H9 (cell line): ENCODE results near the gene ZNFX1. TPM values are rescaled to one million over a fixed set of nuclear protein-coding genes. Genes with fewer than 3 reads are reported as not detected.

Experiments
- DNase-seq: peaks from one replicate; pipeline ENCODE4 v3.0.0-alpha.2; 2017
- H2AFZ ChIP-seq: one replicate; pipeline ENCODE4 v1.6.1; 2013; ENCODE audit warnings: mild to moderate bottlenecking, low read length, control low read depth, moderate library complexity
- H2AK5ac ChIP-seq: 2 replicates; pipeline ENCODE4 v1.6.1; 2013; ENCODE audit warnings: low read length, control low read depth, mixed read lengths; ENCODE audit not compliant: insufficient read length
- H2BK120ac ChIP-seq: one replicate; pipeline ENCODE4 v1.6.1; 2013; ENCODE audit warnings: low read depth, mild to moderate bottlenecking, low read length, control low read depth, inconsistent platforms; ENCODE audit not compliant: poor library complexity, severe bottlenecking
- H2BK12ac ChIP-seq: 2 replicates; pipeline ENCODE4 v1.6.1; 2013; ENCODE audit warnings: low read length, control low read depth, mixed read lengths, low read depth; ENCODE audit not compliant: insufficient read length
- H2BK15ac ChIP-seq: 2 replicates; pipeline ENCODE4 v1.6.1; 2013; ENCODE audit warnings: low read depth, low read length, control low read depth
- H2BK20ac ChIP-seq: one replicate; pipeline ENCODE4 v1.6.1; 2013; ENCODE audit warnings: low read depth, mild to moderate bottlenecking, low read length, control low read depth, inconsistent platforms; ENCODE audit not compliant: poor library complexity, severe bottlenecking
- H2BK5ac ChIP-seq: 2 replicates; pipeline ENCODE4 v1.6.1; 2013; ENCODE audit warnings: low read length, control low read depth, mixed read lengths; ENCODE audit not compliant: insufficient read length
- H3K14ac ChIP-seq: 2 replicates; pipeline ENCODE4 v1.6.1; 2013; ENCODE audit warnings: low read length, control low read depth; ENCODE audit not compliant: insufficient read depth
- H3K18ac ChIP-seq: 2 replicates; pipeline ENCODE4 v1.6.1; 2013; ENCODE audit warnings: low read depth, mild to moderate bottlenecking, mixed read lengths, low read length, control low read depth; ENCODE audit not compliant: insufficient read length
- H3K23ac ChIP-seq: 2 replicates; pipeline ENCODE4 v1.6.1; 2013; ENCODE audit warnings: low read length, control low read depth, mixed read lengths, low read depth; ENCODE audit not compliant: insufficient read length
- H3K23me2 ChIP-seq: 2 replicates; pipeline ENCODE4 v1.6.1; 2013; ENCODE audit warnings: low read depth, mild to moderate bottlenecking, mixed read lengths, low read length, control low read depth; ENCODE audit not compliant: insufficient read length, poor library complexity, severe bottlenecking
- H3K27ac ChIP-seq: 2 replicates; pipeline ENCODE4 v1.5.1; 2013; ENCODE audit warnings: low read length, control low read depth, mixed read lengths, low read depth; ENCODE audit not compliant: insufficient read length
- H3K27me3 ChIP-seq: 2 replicates; pipeline ENCODE4 v1.6.1; 2013; ENCODE audit warnings: low read length, control low read depth, inconsistent platforms; ENCODE audit not compliant: insufficient read depth
- H3K4ac ChIP-seq: 2 replicates; pipeline ENCODE4 v1.6.1; 2013; ENCODE audit warnings: low read depth, mild to moderate bottlenecking, control low read depth, inconsistent platforms, low read length, moderate library complexity
- H3K4me1 ChIP-seq: 2 replicates; pipeline ENCODE4 v1.6.1; 2013; ENCODE audit warnings: low read length, control low read depth, inconsistent platforms; ENCODE audit not compliant: insufficient read depth
- H3K4me2 ChIP-seq: 2 replicates; pipeline ENCODE4 v1.6.1; 2013; ENCODE audit warnings: low read length, control low read depth, mixed read lengths; ENCODE audit not compliant: insufficient read length, insufficient read depth
- H3K56ac ChIP-seq: 2 replicates; pipeline ENCODE4 v1.6.1; 2013; ENCODE audit warnings: low read depth, mild to moderate bottlenecking, mixed read lengths, low read length, control low read depth; ENCODE audit not compliant: insufficient read length
- H3K79me1 ChIP-seq: 2 replicates; pipeline ENCODE4 v1.6.1; 2013; ENCODE audit warnings: low read depth, mild to moderate bottlenecking, moderate library complexity, low read length, control low read depth, inconsistent platforms; ENCODE audit not compliant: insufficient read depth, poor library complexity, severe bottlenecking
- H3K79me2 ChIP-seq: 2 replicates; pipeline ENCODE4 v1.6.1; 2013; ENCODE audit warnings: low read length, control low read depth, inconsistent platforms; ENCODE audit not compliant: insufficient read depth
- H3K9ac ChIP-seq: 2 replicates; pipeline ENCODE4 v1.6.1; 2013; ENCODE audit warnings: low read length, control low read depth, mixed read lengths; ENCODE audit not compliant: insufficient read length; ENCODE audit errors: extremely low read depth
- H3K9me3 ChIP-seq: one replicate; pipeline ENCODE4 v1.6.1; 2013; ENCODE audit warnings: low read depth, low read length, inconsistent platforms; ENCODE audit not compliant: control insufficient read depth
- H3T11ph ChIP-seq: one replicate; pipeline ENCODE4 v1.6.1; 2013; ENCODE audit warnings: mild to moderate bottlenecking, low read length, control low read depth, inconsistent platforms
- H4K20me1 ChIP-seq: one replicate; pipeline ENCODE4 v1.6.1; 2013; ENCODE audit not compliant: control insufficient read depth, insufficient read length, insufficient read depth
- H4K5ac ChIP-seq: 2 replicates; pipeline ENCODE4 v1.6.1; 2013; ENCODE audit warnings: low read depth, mild to moderate bottlenecking, mixed read lengths, low read length, control low read depth; ENCODE audit not compliant: insufficient read length
- H4K8ac ChIP-seq: replicated peaks from 2 replicates; pipeline ENCODE4 v1.6.1; 2013; ENCODE audit warnings: low read length, control low read depth, mixed read lengths, low read depth; ENCODE audit not compliant: insufficient read length
- H4K91ac ChIP-seq: 2 replicates; pipeline ENCODE4 v1.6.1; 2013; ENCODE audit warnings: low read depth, mild to moderate bottlenecking, moderate library complexity, mixed read lengths, low read length, control low read depth; ENCODE audit not compliant: insufficient read length
- H3K27ac Mint-ChIP-seq, 3 experiments: 2 replicates in 2 of 3; 3 replicates in 1 of 3; pipeline ENCODE4 v1.8.0; 2020 to 2021; ENCODE audit warnings: mixed read lengths in 3 of 3, mild to moderate bottlenecking in 1 of 3, moderate library complexity in 1 of 3
- H3K27me3 Mint-ChIP-seq: 2 replicates; pipeline ENCODE4 v1.8.0; 2021; ENCODE audit warnings: low read depth, mild to moderate bottlenecking, moderate library complexity, mixed read lengths
- H3K36me3 Mint-ChIP-seq, 3 experiments: 2 replicates in 2 of 3; 3 replicates in 1 of 3; pipeline ENCODE4 v1.8.0; 2020 to 2021; ENCODE audit warnings: low read depth in 3 of 3, mixed read lengths in 3 of 3; ENCODE audit not compliant: insufficient read depth in 1 of 3
- H3K4me1 Mint-ChIP-seq, 2 experiments: 2 replicates each; pipeline ENCODE4 v1.8.0; 2020; ENCODE audit warnings: mixed read lengths in 2 of 2
- H3K4me3 Mint-ChIP-seq, 2 experiments: 2 replicates in 1 of 2; 3 replicates in 1 of 2; pipeline ENCODE4 v1.8.0; 2020 to 2021; ENCODE audit warnings: mild to moderate bottlenecking in 2 of 2, mixed read lengths in 2 of 2, moderate library complexity in 1 of 2
- H3K9me3 Mint-ChIP-seq, 2 experiments: 2 replicates in 1 of 2; 3 replicates in 1 of 2; pipeline ENCODE4 v1.8.0; 2020; ENCODE audit warnings: mild to moderate bottlenecking in 2 of 2, mixed read lengths in 2 of 2, moderate library complexity in 1 of 2
- WGBS: extraction: QIAGEN DNeasy Blood & Tissue Kit; methylation state at CpG from one replicate; pipeline ENCODE4 v1.1.7; 2013; ENCODE audit warnings: missing lambda C conversion rate, low lambda C conversion rate, mixed read lengths; ENCODE audit not compliant: insufficient read length; ENCODE audit errors: extremely low coverage; 5-methylcytosine and 5-hydroxymethylcytosine counted together
- total RNA-seq: library from RNA; stranded (reverse); gene quantifications from 2 replicates; pipeline ENCODE4 v1.2.1, GENCODE V29; 2021
- TF ChIP-seq, protein P1 (sequence below): fragments of 200-600 bp; sonication (generic); conservative IDR thresholded peaks from 3 replicates; pipeline ENCODE4 v1.8.0; 2021; ENCODE audit warnings: antibody characterized with exemption, mild to moderate bottlenecking

Gene ZNFX1
- total RNA-seq, 1 experiment from 2014 or later, result 13.3 TPM

DNA sequence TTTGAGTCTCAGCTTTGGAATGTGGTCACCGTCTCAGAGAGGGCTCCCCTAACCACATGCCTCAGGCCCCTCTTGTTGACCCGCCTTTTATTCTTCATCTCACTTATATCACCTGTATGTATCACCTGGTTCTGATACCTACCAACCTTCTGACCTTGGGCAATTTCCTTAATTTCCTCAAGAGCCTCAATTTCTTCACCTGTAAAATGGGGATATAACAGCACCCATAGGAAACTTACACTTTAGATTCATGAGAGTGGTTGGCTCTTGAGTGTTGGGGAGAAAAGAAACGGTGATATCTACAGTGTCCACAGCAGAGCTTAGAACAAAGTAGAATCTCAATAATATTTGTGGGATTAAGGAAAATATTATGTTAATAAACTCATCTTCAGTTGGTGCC is 62.6 kb downstream of the ZNFX1 start:
- no peak overlapping the region for H3K27ac ChIP-seq
- H2BK20ac ChIP-seq, result no peak overlapping the region
- no peaks in the 10 kb centered on the region for H4K20me1 ChIP-seq
- Mint-ChIP-seq H3K36me3 (peaks cover 0 to 4% (median 0%) of the 10 kb centered on the region in 3 experiments; a peak in 2 of 7 replicates), H3K4me1 (peaks cover 13% of the 10 kb centered on the region in 2 experiments), H3K9me3 (peaks cover 3 to 4% of the 10 kb centered on the region in 2 experiments), H3K27me3 (no peaks in the 10 kb centered on the region; the same call in none of the 2 replicates), H3K4me3 (no peak overlapping the region), H3K27ac (no peak overlapping the region)
- no peak overlapping the region for H2AK5ac ChIP-seq
- H2AFZ ChIP-seq, result no peak overlapping the region
- no peak overlapping the region for H3K9ac ChIP-seq
- H3K14ac ChIP-seq, result no peak overlapping the region
- no peak overlapping the region for H4K91ac ChIP-seq
- no peak overlapping the region for H3K4ac ChIP-seq
- DNase-seq, result no peak
- H3K18ac ChIP-seq, result no peak overlapping the region
- no peak overlapping the region for H2BK12ac ChIP-seq
- no peaks in the 10 kb centered on the region for H3K27me3 ChIP-seq
- H3K79me1 ChIP-seq, result no peaks in the 10 kb centered on the region
- no peak overlapping the region for H3K4me2 ChIP-seq
- H3K9me3 ChIP-seq, result no peaks in the 10 kb centered on the region
- no peak overlapping the region for H3K23ac ChIP-seq
- peaks cover 8% of the 10 kb centered on the region for H3K23me2 ChIP-seq
- peaks cover 6% of the 10 kb centered on the region; the same call in 1 of the 2 replicates for H3K79me2 ChIP-seq
- H2BK120ac ChIP-seq, result no peak overlapping the region
- H2BK15ac ChIP-seq, result no peak overlapping the region
- TF ChIP-seq, protein P1, sequence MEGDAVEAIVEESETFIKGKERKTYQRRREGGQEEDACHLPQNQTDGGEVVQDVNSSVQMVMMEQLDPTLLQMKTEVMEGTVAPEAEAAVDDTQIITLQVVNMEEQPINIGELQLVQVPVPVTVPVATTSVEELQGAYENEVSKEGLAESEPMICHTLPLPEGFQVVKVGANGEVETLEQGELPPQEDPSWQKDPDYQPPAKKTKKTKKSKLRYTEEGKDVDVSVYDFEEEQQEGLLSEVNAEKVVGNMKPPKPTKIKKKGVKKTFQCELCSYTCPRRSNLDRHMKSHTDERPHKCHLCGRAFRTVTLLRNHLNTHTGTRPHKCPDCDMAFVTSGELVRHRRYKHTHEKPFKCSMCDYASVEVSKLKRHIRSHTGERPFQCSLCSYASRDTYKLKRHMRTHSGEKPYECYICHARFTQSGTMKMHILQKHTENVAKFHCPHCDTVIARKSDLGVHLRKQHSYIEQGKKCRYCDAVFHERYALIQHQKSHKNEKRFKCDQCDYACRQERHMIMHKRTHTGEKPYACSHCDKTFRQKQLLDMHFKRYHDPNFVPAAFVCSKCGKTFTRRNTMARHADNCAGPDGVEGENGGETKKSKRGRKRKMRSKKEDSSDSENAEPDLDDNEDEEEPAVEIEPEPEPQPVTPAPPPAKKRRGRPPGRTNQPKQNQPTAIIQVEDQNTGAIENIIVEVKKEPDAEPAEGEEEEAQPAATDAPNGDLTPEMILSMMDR, result no peak
- H4K8ac ChIP-seq, result no peak overlapping the region
- H3K4me1 ChIP-seq, result no peaks in the 10 kb centered on the region
- no peak overlapping the region for H3K56ac ChIP-seq
- H3T11ph ChIP-seq, result no peak overlapping the region
- no CpG with 5 or more reads among the region's 3 CpGs for WGBS
- H2BK5ac ChIP-seq, result no peak overlapping the region
- no peak overlapping the region for H4K5ac ChIP-seq
